ENCODE results near the gene TVP23A.
A peak's percentile ranks its signal among the peaks of the same experiment; 100 is the strongest.
"Not testable (repeated sequence)": the region's sequence is repeated elsewhere in the genome, so short reads cannot be mapped to it uniquely, and the experiment has no call there.

TVP23A gene

DNA sequence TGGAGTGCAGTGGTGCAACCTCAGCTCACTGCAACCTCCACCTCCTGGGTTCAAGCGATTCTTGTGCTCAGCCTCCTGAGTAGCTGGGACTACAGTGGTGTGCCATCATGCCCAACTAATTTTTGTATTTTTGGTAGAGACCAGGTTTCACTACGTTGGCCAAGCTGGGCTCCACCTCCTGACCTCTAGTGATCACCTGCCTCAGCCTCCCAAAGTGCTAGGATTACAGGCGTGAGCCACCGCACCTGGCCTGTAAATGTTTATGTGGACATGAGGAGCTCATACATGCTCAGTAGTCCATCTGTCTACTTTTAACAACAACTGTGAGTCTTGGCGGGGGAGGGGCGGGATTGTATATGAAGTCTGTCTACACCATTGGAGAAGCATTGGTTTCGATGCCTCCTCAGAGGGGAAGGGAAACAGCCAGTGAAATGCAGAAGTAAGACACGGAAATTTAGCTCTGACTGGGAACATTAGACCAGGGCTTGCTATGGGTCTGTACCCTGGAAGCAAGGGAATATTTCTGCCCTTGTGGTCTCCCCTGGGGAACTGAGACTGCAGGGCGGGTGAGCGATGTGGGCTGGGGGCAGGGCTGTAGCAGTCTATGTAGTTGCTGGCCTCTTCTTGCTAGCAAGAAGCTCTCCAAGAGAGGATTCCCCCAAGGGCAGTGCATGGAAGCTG is 65.6 kb downstream of the TVP23A start:
- DNase-seq (ENCODE audit: low spot score) (no peak), FAIRE-seq (no peak)

DNA sequence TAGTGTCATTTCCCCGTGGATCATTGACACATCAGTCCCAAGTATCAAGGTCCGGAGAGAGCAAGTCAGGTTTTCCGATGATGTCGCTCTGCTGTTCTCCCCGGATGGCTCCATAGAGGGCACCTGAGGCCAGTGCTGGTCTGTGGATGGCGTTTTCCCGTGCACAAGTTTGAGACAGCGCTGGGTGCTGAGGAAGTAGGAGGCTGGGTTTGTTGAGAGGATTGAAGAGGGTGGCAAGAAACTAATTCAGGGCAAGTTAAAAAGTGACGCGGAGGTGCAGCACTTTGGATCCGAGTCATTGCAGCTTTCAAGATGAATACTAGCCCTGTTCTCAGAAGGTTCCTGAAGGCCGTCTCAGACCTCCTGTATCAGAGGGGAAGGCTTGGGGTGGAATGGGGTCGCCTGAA is 67.3 kb downstream of the TVP23A start:
- DNase-seq (ENCODE audit: low spot score) (no peak), FAIRE-seq (no peak)

DNA sequence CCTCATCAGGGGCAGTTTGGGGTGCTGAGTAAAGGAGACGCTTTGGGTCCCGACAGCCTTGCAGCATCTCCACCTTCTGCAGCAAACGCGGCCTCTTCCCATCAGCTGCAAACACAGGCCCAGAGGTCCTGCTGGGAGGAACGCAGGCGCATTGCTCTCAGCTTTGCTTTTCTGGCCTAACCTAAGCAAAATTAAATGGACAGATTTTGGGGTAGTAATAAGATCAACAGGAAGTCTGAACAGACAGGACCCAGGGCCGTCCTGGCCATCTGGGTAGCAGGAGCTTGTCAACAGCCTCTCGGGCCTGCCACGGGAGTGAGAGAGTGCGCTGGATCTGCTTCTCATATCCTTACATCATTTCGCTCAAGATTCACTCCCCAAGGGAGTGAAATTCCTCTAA is 67.8 kb downstream of the TVP23A start:
- no peak for DNase-seq (ENCODE audit: low spot score)
- no peak for FAIRE-seq

DNA sequence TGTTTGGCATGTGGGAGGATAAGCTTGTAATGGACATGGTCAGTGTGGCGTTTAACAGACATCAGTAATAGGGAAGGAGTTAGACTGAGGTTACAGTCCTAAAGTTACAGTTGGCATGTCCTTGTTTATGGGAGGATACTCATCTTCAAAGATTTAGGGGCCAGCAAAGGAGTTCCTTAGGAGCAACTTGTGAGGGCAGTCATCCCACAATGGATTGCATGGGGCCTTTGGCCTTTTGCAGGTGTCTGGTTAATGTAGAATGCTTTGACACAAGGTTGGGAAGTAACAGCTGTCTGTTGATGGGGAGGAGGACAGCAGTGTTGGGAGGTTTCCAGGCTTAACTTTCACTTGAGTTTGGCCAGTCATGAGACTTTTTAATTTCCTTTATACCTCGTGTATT is 72.8 kb downstream of the TVP23A start:
- DNase-seq (ENCODE audit: low spot score) (no peak), FAIRE-seq (no peak)

DNA sequence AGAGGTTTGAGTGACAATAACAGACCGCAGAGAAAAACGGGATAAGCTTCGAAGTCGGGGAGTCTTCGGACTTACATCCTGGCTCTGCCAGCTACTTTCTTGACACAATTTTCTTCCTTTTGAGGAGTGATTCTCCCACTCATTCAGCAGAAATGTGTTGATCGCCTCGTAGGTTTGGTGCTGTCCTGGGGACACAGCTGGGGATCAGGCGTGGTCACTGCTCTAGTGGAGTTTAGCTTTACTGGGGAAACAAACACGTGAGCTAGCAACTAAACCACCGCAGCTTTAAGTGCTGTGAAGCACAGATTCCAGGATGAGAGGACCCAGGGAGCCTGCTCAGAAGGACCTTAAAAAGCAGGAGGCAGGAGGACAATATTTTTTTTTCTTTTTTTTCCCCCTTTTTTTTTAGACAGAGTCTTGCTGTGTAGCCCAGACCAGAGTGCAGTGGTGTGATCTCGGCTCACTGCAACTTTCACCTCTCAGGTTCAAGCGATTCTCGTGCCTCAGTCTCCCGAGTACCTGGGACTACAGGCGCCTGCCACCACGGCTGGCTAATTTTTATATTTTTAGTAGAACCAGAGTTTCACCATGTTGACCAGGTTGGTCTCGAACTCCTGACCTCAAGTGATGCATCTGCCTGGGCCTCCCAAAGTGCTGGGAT is 74.1 kb downstream of the TVP23A start:
- DNase-seq (ENCODE audit: low spot score), result peak; percentile 44

DNA sequence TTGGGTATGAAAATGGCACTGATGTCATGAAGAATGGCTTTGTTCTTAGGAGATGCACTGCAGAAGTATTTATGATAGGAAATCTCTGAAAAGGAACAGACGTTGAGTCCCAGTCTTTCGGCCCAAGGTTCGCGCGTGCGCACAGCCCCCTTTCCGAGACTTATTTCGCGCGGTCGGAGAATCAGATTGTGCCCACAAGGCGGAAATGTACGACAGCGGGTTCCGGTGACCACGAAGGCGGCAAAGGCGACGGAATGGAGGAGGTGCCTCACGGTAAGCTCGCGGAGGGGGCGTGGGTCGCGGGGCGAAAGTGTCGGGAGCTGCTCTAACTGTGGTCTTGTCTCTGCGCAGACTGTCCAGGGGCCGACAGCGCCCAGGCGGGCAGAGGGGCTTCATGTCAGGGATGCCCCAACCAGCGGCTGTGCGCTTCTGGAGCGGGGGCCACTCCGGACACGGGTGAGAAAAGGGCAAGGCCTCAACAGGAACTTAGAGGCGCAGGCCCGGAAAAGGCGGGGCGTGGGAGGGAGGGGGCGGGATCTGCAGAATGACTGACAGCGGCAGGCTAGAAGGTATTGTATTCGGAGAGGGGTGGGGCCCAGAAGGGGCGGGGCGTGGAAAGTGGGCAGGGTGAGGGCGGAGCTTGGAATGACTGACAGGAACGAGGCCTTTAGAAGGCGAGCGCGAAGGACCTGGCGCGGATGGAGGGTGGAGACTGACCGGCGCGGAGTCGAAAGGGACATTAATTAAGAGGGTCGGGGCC is 74.8 kb downstream of the TVP23A start, which contains the start of gene NUBP1:
NUBP1 (plus strand) TSS at position 233 of the 760 bp plus-strand sequence; CDS start at position 255, 22 bp downstream.
- peak; percentile 28 for FAIRE-seq
- peak; percentile 91 for DNase-seq (ENCODE audit: low spot score)

More for the DNA sequence above, 74.1 kb downstream of the TVP23A start:
- FAIRE-seq, result no peak

DNA sequence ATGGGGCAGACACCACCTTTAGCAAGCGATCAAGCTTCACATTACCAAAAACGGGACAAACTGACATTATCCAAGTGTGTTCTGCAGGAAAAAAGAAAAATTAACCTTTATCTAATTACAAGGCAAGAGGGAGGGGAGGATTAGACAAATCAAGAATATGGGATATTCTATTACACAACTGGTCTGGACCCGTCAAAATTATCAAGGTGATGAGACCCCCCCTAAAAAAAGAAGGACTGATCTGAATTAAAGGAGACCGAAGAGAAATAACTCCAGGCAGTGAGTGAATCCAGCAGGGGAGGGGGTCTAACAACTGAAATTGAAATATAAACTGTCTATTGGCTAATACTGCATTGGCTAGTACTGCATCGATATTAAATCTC is 75.4 kb downstream of the TVP23A start:
- no peak for FAIRE-seq
- no peak for DNase-seq (ENCODE audit: low spot score)

DNA sequence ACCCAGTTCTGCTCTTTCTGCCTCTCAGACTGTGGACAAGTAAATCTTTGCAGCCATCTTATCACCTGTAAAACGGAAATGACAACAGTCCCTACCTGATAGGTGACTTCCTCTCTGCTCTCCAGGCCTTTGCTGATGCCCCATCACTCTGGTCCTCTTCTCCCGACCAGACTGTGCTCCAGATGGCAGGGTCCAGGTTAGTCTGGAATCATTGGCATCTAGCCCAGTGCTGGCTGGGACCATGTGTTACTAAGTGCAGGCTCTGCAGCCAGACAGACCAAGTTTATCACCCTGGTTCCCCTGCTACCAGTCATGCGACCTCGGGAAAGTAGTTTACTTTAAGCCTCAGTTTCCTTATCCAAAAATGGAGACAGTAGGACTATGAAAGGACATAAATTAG is 76.8 kb downstream of the TVP23A start:
- FAIRE-seq (no peak), DNase-seq (ENCODE audit: low spot score) (no peak)

DNA sequence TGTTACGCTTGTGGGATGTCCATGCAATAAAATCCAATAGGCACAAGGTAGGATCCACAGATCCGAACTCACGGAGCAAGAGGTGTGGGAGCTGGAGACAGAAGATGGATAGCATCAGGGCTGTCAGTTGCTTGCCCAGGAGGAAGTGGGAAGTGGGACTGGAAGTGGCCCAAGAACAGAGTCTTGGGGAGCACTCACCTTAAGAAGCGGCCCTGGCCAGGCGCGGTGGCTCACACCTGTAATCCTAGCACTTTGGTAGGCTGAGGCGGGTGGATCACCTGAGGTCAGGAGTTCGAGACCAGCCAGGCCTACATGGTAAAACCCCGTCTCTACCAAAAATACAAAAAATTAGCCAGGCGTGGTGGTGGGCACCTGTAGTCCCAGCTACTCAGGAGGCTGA is 77.3 kb downstream of the TVP23A start:
- not testable (repeated sequence) for FAIRE-seq

DNA sequence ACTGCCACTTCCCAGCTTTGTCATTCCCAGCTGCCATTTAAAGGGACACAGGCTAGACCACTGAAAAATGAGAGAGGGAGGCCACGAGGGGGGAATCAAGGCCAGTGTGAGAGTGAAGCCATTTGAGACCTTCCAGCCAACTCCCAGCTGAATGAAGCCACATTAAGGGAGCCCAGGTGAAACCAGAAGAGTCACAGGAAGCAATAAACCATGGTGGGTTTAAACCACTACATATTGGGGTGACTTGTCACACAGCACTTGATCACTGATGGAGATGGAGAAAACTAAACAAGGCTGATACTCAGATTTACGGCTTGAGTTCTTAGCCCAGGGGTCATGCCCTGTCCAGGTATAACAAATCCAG is 77.8 kb downstream of the TVP23A start:
- DNase-seq (ENCODE audit: low spot score) (peak; percentile 3), FAIRE-seq (no peak)

More for the DNA sequence above, 77.3 kb downstream of the TVP23A start:
- not testable (repeated sequence) for DNase-seq (ENCODE audit: low spot score)

DNA sequence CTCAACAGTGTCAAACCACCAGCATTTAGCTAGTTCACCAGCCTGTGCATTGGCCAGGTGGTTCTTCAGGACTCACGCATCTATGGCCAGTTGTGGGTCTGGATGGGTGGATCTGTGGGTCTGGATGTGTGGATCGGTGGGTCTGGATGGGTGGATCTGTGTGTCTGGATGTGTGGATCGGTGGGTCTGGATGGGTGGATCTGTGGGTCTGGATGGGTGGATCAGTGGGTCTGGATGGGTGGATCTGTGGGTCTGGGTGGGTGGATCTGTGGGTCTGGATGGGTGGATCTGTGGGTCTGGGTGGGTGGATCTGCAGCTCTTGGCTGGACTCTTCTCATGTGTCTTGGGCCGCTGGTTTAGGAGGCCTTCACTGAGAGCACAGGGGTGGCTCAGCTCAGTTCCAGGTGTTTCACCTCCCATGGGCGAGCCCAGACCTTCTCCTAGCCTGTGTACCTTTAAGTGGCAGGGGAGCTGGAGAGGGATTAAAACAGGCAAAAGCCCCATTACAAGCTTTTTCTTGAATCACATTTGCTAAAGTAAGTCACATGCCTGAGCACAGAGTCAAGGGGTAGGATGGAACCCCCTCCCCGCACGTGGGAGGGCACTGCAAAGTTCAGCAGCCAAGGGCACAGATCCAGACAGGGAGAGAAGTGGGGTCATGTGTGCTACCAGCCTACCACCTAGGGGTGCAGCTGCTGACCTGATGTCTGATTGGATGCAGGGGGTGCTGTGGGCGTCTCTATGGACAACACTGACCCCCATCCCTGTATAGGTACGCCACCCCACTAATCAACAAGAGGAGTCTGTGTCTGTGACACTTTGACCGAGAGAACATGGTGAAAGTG is 78.4 kb downstream of the TVP23A start:
- FAIRE-seq (no peak), DNase-seq (ENCODE audit: low spot score) (no peak)

DNA sequence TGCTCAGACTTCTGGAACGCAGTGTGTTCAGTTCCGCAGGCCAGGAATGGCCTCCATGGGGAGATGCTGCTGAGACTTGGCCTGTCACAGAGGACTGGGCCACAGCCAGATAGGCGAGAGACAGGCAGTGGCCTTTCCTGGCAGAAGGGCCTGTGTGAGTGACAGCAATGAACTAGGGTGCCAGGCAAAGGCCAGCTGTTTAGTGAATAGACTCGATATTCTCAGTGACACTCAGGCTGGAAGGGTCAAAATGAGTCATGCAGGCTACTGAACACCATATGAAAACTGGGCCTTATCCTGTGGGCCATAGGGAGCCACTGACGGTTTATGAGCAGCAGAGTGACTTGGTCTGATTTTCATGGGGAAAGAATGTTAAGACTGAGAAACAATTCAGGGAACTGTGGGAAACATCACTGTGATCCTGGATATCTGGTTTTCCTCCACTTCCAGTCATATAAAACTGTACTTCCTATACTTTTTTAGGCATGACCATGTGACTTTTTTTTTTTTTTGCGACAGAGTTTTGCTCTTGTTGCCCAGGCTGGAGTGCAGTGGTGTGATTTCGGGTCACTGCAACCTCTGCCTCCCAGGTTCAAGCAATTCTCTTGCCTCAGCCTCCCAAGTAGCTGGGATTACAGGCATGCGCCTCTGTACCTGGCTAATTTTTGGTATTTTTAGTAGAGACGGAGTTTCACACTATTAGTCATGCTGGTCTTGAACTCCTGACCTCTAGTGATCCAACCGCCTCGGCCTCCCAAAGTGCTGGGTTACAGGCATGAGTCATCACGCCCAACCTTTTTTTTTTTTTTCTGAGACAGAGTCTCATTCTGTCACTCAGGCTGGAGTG is 80.1 kb downstream of the TVP23A start:
- DNase-seq (ENCODE audit: low spot score), result peak; percentile 89

DNA sequence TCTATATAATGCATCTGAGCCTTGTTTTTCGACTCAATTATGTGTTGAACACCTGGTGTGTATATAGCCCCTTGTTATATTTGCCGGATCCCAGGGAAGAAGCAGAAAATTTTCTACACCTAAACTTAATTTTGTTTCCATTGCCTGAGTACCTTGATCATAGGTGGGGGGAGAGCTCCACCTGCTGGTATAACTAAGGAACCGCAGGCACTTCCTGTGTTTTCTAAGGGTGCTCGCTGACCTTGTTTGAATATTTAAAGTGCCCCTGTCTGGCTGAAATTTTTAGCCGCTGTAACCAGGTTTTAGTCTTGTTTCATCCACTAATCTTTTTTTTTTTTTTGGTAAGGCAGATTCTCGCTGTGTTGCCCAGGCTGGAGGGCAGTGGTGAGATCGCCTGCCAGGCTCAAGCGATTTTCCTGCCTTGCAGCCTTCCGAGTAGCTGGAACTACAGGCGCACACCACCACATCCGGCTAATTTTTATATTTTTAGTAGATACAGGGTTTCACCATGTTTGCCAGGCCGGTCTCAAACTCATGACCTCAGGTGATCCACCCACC is 81.4 kb downstream of the TVP23A start:
- peak; percentile 35 for FAIRE-seq
- DNase-seq (ENCODE audit: low spot score), result peak; percentile 54

More for the DNA sequence above, 80.1 kb downstream of the TVP23A start:
- FAIRE-seq, result peak; percentile 67

DNA sequence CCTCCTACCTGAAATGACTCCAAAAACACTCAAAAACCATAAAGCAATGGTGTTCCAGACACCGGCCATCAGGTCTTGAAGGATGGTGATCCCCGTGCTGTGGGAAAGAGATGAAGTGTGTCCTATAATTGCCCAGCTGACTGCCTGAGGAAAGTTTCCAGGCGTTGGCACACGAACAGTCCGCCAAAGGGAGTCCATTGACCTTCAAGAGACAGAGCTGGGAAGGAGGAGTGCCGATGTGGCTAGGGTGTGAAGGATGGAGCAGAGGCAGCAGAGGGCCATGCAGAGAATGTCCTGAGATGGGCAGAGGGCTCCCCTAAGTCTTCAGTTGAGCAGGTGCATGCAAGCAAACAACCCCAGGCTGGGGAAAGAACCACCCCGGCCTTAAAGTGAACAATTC is 86.8 kb downstream of the TVP23A start:
- FAIRE-seq (no peak), DNase-seq (ENCODE audit: low spot score) (no peak)

DNA sequence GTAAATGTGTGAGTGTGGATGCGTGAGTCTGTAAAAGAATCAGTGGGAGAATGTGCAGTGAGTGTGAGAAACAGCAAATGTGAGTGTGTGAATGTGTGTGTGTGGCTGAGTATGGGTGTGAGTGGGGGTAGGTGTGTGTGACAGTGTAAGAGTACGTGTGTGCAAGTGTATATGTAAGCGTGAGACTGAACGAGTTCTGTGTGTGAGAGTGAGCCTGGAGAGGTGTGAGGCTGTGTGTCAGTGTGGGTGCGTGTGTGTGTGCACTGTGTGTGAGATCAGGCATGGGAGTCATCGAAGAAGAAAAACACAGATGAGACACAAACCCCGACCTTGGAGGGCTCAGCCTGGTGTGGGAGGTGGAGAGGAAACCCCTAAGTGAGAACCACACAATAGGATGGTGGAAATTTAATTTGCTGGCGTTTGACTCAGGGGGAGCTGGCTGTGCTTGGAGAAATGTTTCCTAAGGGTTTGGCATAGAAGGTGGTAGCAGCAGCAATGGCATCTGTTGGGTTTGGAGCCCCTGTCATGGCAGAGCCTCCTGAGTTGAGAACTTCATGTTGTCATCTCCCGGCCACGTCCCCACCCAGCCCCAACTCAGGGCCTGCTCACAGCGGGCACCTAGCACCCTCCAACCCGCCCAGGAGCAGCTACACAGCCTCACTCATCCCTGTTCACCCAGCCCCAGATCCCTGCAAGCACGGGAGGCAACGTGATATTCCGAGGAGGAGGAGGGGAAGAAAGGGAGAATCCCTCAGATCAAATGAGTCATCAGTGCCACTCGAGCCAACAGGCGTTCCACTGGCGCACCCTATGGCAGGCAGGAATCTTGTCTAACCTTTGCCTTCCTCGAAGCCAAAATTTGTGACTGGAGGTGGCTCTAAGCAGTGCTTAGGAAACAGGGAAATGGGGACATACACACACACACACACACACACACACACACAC is 89.2 kb downstream of the TVP23A start:
- DNase-seq (ENCODE audit: low spot score) (peak; percentile 66), FAIRE-seq (peak; percentile 61)

DNA sequence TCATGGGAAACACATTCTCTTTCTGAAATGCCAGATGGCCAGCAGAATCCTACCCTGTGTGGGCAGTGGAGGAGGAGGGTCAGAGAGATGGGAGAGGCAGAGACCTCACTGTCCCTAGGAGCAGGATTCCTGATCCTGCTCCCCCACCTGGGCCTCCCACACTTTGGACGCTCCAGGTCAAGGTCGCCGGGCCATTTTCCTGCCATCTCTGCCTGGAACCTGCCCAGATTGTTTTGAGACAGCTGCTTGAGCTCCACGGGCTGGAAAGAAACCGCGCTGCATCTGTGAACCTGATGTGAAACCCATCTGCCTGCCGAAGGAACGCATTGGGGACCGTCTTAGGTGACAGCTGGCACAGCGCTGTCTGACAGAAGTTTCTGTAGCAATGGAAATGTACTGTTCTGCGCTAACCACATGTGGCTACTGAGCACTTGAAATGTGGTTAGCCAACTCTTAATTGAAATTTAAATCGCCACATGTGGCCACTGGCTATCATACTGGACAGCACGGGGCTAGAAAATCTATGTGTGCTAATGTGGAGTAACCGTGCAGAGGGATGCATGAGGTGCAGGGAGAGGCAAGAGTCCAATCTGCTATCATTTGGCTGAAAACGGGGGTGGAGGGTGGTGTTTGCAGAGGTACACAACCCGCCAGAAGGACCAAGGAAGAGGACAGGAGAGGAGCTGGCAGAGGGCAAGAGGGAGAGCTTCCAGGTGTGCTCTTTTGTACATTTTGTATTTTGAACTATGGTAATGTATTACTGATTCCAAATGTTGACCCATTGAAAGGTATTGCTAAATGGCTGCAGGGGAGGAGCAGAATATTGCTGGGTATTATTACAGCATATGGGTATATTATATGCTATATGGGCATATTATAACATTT is 90.3 kb downstream of the TVP23A start:
- DNase-seq (ENCODE audit: low spot score) (no peak), FAIRE-seq (no peak)
